K562 (cell line): ENCODE data around the gene RBPJL. TPM values are rescaled to one million over a fixed set of nuclear protein-coding genes. Genes with fewer than 3 reads are reported as not detected.
A peak's percentile ranks its signal among the peaks of the same experiment; 100 is the strongest.

Experiments used
- BCOR ChIP-seq: fragments of 450-650 bp; IDR thresholded peaks from 2 replicates; pipeline ENCODE4 v1.6.1; 2016
- CBX3 ChIP-seq, 2 experiments: IDR thresholded peaks; 1 replicate in 1 of 2; 2 replicates in 1 of 2; pipeline ENCODE4 v1.6.1; 2012; ENCODE audit warnings: inconsistent platforms in 2 of 2, low read length in 2 of 2, borderline replicate concordance in 1 of 2, control low read depth in 1 of 2
- CGGBP1 ChIP-seq: fragments of 250-450 bp; sonication (Bioruptor Pico); IDR thresholded peaks from 2 replicates; pipeline ENCODE4 v1.9.0; 2021; ENCODE audit warnings: mild to moderate bottlenecking
- FOXA1 ChIP-seq: fragments of 450-650 bp; IDR thresholded peaks from 2 replicates; pipeline ENCODE4 v1.6.1; 2016; ENCODE audit warnings: mild to moderate bottlenecking, borderline replicate concordance
- MAX ChIP-seq: sonication (generic); formaldehyde crosslinking; IDR thresholded peaks from 2 replicates; pipeline ENCODE4 v1.9.0; 2022; ENCODE audit warnings: mild to moderate bottlenecking, missing genetic modification reagents
- MYNN ChIP-seq, 2 experiments: sonication (generic); formaldehyde crosslinking in 1 of 2; IDR thresholded peaks; 2 replicates each; pipeline versions ENCODE4 v1.5.0 to v1.6.1; 2016 to 2020; ENCODE audit warnings: antibody characterized with exemption in 1 of 2, missing genetic modification reagents in 1 of 2
- NCOA1 ChIP-seq: fragments of 450-650 bp; IDR thresholded peaks from 2 replicates; pipeline ENCODE4 v1.6.1; 2016; ENCODE audit warnings: low read depth
- NFATC3 ChIP-seq: fragments of 450-650 bp; IDR thresholded peaks from 2 replicates; pipeline ENCODE4 v1.6.1; 2017; ENCODE audit warnings: mild to moderate bottlenecking
- NR2F6 ChIP-seq: fragments of 450-650 bp; formaldehyde crosslinking; IDR thresholded peaks from 2 replicates; pipeline ENCODE4 v1.4.0; 2020; ENCODE audit warnings: mild to moderate bottlenecking
- PBX2 ChIP-seq, 2 experiments: IDR thresholded peaks in 1 of 2; conservative IDR thresholded peaks in 1 of 2; 2 replicates each; pipeline ENCODE4 v1.6.1; 2016; ENCODE audit warnings: low read depth in 2 of 2, mild to moderate bottlenecking in 1 of 2, missing compliant biosample characterization in 1 of 2, missing genetic modification characterization in 1 of 2, moderate library complexity in 1 of 2
- PYGO2 ChIP-seq: fragments of 450-650 bp; IDR thresholded peaks from 2 replicates; pipeline ENCODE4 v1.6.1; 2016; ENCODE audit warnings: mild to moderate bottlenecking, missing genetic modification characterization, moderate library complexity, missing compliant biosample characterization
- SMARCA5 ChIP-seq: fragments of 450-650 bp; IDR thresholded peaks from 2 replicates; pipeline ENCODE4 v1.6.1; 2016
- TCF7 ChIP-seq: sonication (generic); IDR thresholded peaks from 2 replicates; pipeline ENCODE4 v1.6.1; 2016; ENCODE audit warnings: antibody characterized with exemption, borderline replicate concordance
- THRB ChIP-seq: fragments of 450-650 bp; formaldehyde crosslinking; conservative IDR thresholded peaks from 2 replicates; pipeline ENCODE4 v1.4.0; 2022; ENCODE audit warnings: mild to moderate bottlenecking, missing genetic modification characterization
- YBX1 ChIP-seq: fragments of 450-650 bp; IDR thresholded peaks from 2 replicates; pipeline ENCODE4 v1.7.1; 2016; ENCODE audit warnings: mild to moderate bottlenecking
- ZBTB34 ChIP-seq: fragments of 250-450 bp; sonication (Bioruptor Pico); IDR thresholded peaks from 2 replicates; pipeline ENCODE4 v1.8.0; 2021; ENCODE audit warnings: mild to moderate bottlenecking, moderate library complexity
- ZNF174 ChIP-seq: fragments of 250-450 bp; sonication (Bioruptor Pico); IDR thresholded peaks from 2 replicates; pipeline ENCODE4 v1.4.0; 2020; ENCODE audit warnings: mild to moderate bottlenecking
- ZNF551 ChIP-seq: fragments of 250-450 bp; sonication (Bioruptor Pico); IDR thresholded peaks from 2 replicates; pipeline ENCODE4 v1.5.0; 2021; ENCODE audit warnings: mild to moderate bottlenecking, moderate library complexity
- polyA plus RNA-seq, 8 experiments: library from polyadenylated mRNA; depleted of rRNA in 4 of 8; stranded (reverse) in 5 of 8; unstranded in 3 of 8; fragments of >200 nt; fragmentation: Nextera tagmentation in 2 of 8; fragmentation: Illumina TruSeq in 1 of 8; extraction: Ambion mirVana in 2 of 8; extraction: Trizol in 1 of 8; gene quantifications; 2 replicates each; pipeline versions ENCODE4 v1.2.1 to v1.2.3, GENCODE V29; 2011 to 2014; ENCODE audit warnings: inconsistent platforms in 1 of 8, missing spikeins in 1 of 8
- total RNA-seq, 7 experiments: library from RNA; depleted of rRNA in 6 of 7; stranded (reverse); fragments of >200 nt in 6 of 7; fragmentation: Illumina TruSeq in 2 of 7; extraction: Trizol in 2 of 7; gene quantifications; 2 replicates each; pipeline versions ENCODE4 v1.2.1 to v1.2.3, GENCODE V29; 2011 to 2021; ENCODE audit warnings: low replicate concordance in 1 of 7

RBPJL gene
- total and polyA plus RNA-seq, 9 of the 15 experiments (the other 6 are each of a cell fraction or from before 2014, with no cell fraction given): not detected

GRCh38 chr20:45340236-45340847 lies 33.7 kb downstream of the RBPJL start (continued):
- TF ChIP-seq THRB (no peak), BCOR (peak; percentile 99), SMARCA5 (peak; percentile 90), ZBTB34 (no peak), ZNF174 (CRISPR knock-in tag) (no peak), FOXA1 (no peak), TCF7 (no peak), NR2F6 (no peak), CBX3 (IDR thresholded peaks at IDR 0.05; ENCODE audit: borderline replicate concordance in 1 of 2, low read length in 2 of 2) (peak in 1 of 2 experiments; percentile 64; a peak in 1 of 3 replicates), MYNN (IDR thresholded peaks at IDR 0.05) (no peak), MYNN (CRISPR knock-in tag; IDR thresholded peaks at IDR 0.05) (no peak), NCOA1 (no peak), NFATC3 (no peak), ZNF551 (no peak), MAX (CRISPR knock-in tag) (no peak), YBX1 (no peak), PBX2 (CRISPR knock-in tag; IDR thresholded peaks at IDR 0.05; ENCODE audit: low read depth) (no peak), PBX2 (tag; conservative IDR thresholded peaks at IDR 0.05; ENCODE audit: low read depth) (no peak), PYGO2 (no peak), CGGBP1 (CRISPR knock-in tag) (no peak)
